SK-N-SH treated with all-trans-retinoic acid at 6 μM for 48 hours (cell line): Measurements from ENCODE around the gene MPPED1.

Experiments used
- ARNTL ChIP-seq: fragments of 450-650 bp; formaldehyde crosslinking; IDR thresholded peaks from 2 replicates; pipeline ENCODE4 v1.5.0; 2020; ENCODE audit warnings: low read depth, mild to moderate bottlenecking, moderate library complexity, borderline replicate concordance
- CSDC2 ChIP-seq: fragments of 250-450 bp; sonication (Bioruptor Pico); IDR thresholded peaks from 2 replicates; pipeline ENCODE4 v1.5.0; 2020; ENCODE audit warnings: mild to moderate bottlenecking, moderate library complexity
- ISL1 ChIP-seq: fragments of 250-450 bp; sonication (Bioruptor Pico); IDR thresholded peaks from 2 replicates; pipeline ENCODE4 v2.1.2; 2022; ENCODE audit warnings: mild to moderate bottlenecking, moderate library complexity
- POU6F1 ChIP-seq: fragments of 250-450 bp; sonication (Bioruptor Pico); IDR thresholded peaks from 2 replicates; pipeline ENCODE4 v1.8.0; 2021; ENCODE audit warnings: low read depth, mild to moderate bottlenecking, moderate library complexity, borderline replicate concordance
- TSHZ2 ChIP-seq: fragments of 250-450 bp; sonication (Bioruptor Pico); IDR thresholded peaks from 2 replicates; pipeline ENCODE4 v1.5.0; 2020; ENCODE audit warnings: mild to moderate bottlenecking, moderate library complexity
- ZFP3 ChIP-seq: fragments of 250-450 bp; sonication (Bioruptor Pico); IDR thresholded peaks from 2 replicates; pipeline ENCODE4 v1.5.0; 2020; ENCODE audit warnings: mild to moderate bottlenecking, moderate library complexity

- TF ChIP-seq POU6F1 (CRISPR knock-in tag) (no peak), TSHZ2 (CRISPR knock-in tag) (no peak), ARNTL (CRISPR knock-in tag) (no peak), ISL1 (CRISPR knock-in tag) (no peak), ZFP3 (CRISPR knock-in tag) (no peak), CSDC2 (CRISPR knock-in tag) (no peak)
Observed at GRCh38 chr22:43401233-43401632, 10.6 kb upstream of the MPPED1 start.
